Pons (tissue), 1 donor: ENCODE results near the gene WNT16.
A peak's percentile ranks its signal among the peaks of the same experiment; 100 is the strongest.

Source experiments
- DNase-seq: peaks from one replicate; pipeline ENCODE4 v3.0.0-alpha.2; 2016; ENCODE audit warnings: low spot score

The WNT16 gene

GRCh38 chr7:121344093-121344492 lies 15.3 kb downstream of the WNT16 start:
- DNase-seq: no peak

- no peak for DNase-seq
These were observed 15.7 kb downstream of the WNT16 start for GRCh38 chr7:121344497-121344896.

DNA sequence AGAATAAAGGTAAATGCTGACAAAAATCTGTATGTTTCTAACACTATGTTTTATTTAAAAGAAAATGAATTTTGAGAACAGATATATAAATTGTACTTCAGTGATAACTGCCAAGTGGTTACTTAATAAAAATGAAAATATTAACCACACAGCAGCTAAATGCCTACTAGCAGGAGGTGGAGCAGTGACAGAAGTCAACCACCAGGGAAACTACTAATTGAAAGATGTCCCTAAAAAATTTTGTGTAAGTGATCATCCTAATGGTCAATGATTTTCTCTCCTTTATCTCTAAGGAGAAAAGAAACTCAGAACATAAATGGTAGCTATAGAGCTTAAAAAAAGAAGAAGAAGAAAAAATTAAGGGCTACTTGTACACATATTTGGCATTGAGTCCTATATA lies 22.9 kb downstream of the WNT16 start:
- DNase-seq: no peak

GRCh38 chr7:121352323-121352722 lies 23.5 kb downstream of the WNT16 start:
- no peak for DNase-seq

- no peak for DNase-seq
These were observed 26.8 kb downstream of the WNT16 start for GRCh38 chr7:121355574-121355973.

- DNase-seq: no peak
These were observed 31.8 kb downstream of the WNT16 start for GRCh38 chr7:121360564-121360963.

DNA sequence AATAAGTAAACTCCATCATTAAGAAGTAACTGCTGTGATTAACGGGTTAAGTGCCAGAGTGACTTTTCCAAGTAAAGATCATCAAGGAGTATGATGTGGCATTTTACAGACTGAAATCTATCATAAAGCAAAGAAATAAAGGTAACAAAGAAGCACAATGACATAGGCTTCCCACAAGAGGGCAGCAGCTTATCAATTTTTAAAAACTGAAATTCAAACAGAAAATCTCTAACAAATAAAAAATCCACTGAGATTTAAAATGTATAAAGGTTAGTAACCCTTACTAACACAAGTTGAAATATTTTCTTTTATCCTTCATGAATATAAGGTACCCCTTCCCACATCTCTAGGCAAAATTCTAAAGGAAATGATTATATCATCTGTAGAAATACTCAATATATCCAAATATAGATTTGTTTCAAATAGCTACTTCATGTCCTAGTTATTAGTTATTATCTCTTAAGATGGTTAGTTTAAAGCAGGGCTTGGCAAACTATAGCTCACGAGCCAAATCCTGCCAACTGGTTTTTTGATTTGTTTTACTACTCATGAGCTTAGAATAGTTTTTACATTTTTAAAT lies 38.1 kb downstream of the WNT16 start:
- peak; percentile 58 for DNase-seq

GRCh38 chr7:121369462-121369861 lies 40.7 kb downstream of the WNT16 start:
- no peak for DNase-seq

DNA sequence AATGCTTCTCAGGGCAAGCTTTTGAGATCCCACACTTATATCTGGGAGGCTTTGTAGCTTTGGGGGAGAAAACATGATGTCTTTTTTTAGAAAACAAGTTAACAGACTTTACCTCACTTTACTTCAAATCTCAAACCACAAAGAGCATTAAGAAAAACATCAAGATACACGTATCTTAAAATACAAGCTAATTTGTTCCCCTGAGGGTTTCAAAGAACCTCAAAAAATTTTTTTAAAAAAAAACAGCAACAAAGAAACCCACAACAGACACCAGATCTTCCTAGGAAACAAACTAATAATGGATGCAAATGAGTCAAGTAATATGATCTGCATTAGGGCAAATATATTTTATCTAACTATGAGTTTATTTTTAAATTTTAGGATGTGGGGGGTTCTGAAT lies 42.6 kb downstream of the WNT16 start:
- DNase-seq: no peak

GRCh38 chr7:121371883-121372282 lies 43.1 kb downstream of the WNT16 start:
- DNase-seq: no peak

GRCh38 chr7:121372376-121373010 lies 43.7 kb downstream of the WNT16 start:
- DNase-seq: no peak

GRCh38 chr7:121373177-121373576 lies 44.4 kb downstream of the WNT16 start:
- DNase-seq: no peak

DNA sequence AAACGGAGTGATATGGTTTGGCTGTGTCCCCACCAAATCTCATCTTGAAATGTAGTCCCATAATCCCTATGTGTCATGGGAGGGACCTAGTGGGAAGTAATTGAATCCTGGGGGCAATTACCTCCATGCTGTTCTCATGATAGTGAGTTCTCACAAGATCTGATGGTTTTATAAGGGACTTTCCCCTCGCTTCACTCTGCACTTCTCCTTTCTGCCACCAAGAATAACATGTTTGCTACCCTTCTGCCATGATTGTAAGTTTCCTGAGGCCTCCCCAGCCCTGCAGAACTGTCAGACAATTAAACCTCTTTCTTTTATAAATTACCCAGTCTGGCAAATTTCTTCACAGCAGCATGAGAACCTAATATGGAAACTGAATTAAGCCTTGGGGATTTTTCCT lies 48.2 kb downstream of the WNT16 start:
- DNase-seq: no peak

DNA sequence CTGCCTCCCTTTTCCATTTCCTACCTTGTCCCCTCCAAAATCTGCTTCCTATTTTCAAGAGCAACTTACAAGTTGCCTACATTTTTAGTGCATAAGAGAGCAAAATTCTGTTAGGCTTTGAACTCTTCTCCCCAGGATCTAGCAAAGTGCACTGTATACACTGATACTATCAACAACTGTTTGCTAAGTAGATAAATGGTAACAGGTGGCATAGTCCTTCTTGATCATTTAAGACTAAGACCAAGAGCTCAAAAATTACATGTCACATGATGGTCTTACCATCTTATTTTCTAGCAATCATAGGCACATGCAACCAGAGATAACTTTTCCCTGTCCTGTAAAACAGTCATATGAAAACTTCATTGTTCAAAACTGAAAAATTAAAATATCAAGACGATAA lies 51.1 kb downstream of the WNT16 start:
- DNase-seq: no peak

- DNase-seq: no peak
These were observed 53.7 kb downstream of the WNT16 start for GRCh38 chr7:121382473-121382872.

- no peak for DNase-seq
These were observed 54.6 kb downstream of the WNT16 start for GRCh38 chr7:121383235-121383910.

GRCh38 chr7:121384265-121384664 lies 55.5 kb downstream of the WNT16 start:
- DNase-seq: no peak

DNA sequence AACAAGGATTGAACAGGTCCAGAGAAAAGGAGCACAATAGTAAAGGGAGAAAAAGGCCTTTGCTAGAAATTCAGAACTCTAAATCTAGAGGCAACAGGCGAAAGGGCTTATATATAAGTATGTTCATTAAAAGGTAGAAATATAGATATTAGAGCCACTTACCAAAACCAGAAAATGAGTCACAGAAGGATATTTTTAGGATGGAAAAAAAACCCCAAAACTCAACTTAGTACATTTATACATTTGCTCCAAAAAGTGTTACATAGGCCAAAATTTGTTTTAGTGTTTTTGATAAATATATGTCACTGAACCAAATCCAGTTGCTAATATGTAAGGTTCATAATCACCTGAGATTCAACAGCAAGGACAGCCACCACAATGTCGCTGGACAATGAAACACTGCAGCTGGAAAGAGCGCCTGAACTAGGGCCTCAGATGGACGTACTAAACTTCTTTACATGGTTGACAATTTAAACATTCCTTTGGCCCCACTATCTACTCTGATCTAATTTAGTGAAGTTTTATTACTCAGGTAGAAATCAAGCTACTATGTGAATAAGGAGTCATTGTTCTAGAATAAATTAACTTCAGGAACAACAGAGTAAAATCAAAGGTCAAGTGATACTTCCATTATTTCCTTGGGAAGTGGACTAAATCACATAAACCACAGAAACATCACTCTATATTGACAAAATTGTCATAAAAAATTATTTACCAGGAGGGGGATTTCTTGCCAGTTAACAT lies 56.4 kb downstream of the WNT16 start:
- no peak for DNase-seq

GRCh38 chr7:121385800-121386179 lies 57.0 kb downstream of the WNT16 start:
- DNase-seq: no peak

- DNase-seq: no peak
These were observed 60.1 kb downstream of the WNT16 start for GRCh38 chr7:121388950-121389349.

DNA sequence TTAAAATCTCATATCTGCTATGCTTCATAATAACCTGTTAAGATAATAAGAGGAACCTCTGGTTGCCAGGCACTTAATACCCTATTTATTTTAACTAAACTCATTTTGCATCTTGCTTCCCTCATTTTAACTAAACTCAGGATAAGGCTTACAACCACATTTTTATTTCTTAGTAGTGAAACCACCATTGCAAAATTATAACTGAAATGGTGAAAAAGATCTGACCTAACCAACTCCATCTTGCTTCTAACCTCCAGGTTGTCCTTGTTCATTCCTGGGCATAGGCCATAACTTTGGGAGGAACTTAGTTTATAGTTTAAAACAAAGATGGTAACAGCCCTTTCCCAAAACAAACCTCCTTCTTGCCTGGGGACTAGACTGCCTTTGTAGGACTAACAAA lies 61.3 kb downstream of the WNT16 start:
- no peak for DNase-seq

GRCh38 chr7:121390617-121391016 lies 61.8 kb downstream of the WNT16 start:
- DNase-seq: no peak
